ENCODE results near the gene ETV3.

The ETV3 gene

DNA sequence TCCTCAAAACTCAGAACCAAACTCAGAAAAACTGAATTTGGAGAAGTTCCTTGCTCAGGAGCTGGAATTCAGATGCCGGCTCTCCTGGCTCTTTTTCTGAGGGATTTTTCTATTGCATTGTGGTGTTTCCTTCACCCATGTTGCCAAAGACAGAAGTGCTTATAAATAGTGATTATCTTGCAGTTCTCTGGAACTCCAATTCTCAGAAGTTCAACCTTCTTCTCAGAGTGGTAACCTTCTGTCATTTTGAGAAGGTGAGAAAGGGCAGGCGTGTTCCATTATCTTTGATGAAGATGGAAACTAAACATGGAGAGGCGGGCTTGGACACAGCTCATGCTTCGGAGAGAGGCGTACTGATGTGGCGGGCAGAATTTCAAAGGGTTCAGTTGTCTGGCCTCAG is 12.4 kb upstream of the ETV3 start:
- H3K27ac ChIP-seq = no peak overlapping the region
- POLR2A ChIA-PET (ENCODE audit: low non-redundant PET) = no interaction called here
- no peak for DNase-seq (ENCODE audit: low spot score)
- TF ChIP-seq CTCF (conservative IDR thresholded peaks at IDR 0.05; ENCODE audit: low read depth) = no peak
- CTCF ChIA-PET = interaction anchor here (1.3 kb wide), 1 partner anchor 13 kb away, joined by 7 read pairs; no protein-coding TSS in a partner anchor

DNA sequence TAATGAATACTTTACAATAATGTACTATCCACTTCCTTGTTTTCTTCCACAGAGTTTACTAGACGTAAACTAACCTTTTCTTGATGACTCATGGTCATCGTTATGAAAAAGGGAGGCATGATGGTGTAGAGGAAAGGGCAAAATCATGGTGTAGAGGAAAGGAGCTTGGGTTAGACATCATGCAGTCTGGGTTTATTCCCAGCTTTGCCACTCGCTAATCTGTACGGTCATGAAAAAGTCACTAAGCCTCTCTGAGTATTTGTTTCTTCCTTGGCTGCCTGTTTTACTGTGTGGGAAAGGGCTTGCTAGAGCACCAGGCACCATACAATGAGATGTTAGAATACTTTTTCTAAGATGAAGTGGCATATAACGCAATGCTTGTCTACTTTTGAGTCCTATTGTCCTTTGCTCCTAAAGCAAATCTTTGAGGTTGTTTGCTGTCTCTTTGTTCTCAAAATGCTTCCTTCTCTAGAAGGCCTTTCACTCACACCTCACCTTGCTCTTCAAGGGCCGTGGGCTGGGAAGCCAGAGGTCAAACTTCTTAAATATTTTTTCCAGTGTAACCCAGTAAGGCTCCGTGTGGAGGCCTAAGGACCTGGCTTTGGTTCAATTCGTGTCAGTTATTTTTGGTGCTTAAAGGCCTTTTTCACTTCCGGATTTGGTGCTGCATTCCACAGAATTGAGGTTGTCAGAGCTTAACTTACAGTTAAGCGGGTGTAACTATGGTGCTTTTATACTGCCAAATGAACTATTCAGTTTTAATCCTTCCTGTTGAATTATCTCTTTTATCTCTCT is 9.9 kb upstream of the ETV3 start:
- H3K27ac ChIP-seq = no peak overlapping the region
- no peak for TF ChIP-seq CTCF (conservative IDR thresholded peaks at IDR 0.05; ENCODE audit: low read depth)
- POLR2A ChIA-PET (ENCODE audit: low non-redundant PET) = no interaction called here
- CTCF ChIA-PET = interaction anchor here (2.6 kb wide), 1 partner anchor 58 kb away, joined by 19 read pairs; no protein-coding TSS in a partner anchor
- no peak for DNase-seq (ENCODE audit: low spot score)

- no peak for DNase-seq (ENCODE audit: low spot score)
These were observed 8.8 kb upstream of the ETV3 start for GRCh38 chr1:157147037-157147436.

GRCh38 chr1:157146244-157146643 is 8.0 kb upstream of the ETV3 start:
- CTCF ChIA-PET = interaction anchor here (1.8 to 2.6 kb wide), 2 partner anchors 10 to 56 kb away, joined by 5 to 19 read pairs; no protein-coding TSS in a partner anchor
- no peak for TF ChIP-seq CTCF (conservative IDR thresholded peaks at IDR 0.05; ENCODE audit: low read depth)
- DNase-seq (ENCODE audit: low spot score) = no peak
- POLR2A ChIA-PET (ENCODE audit: low non-redundant PET) = no interaction called here
- H3K27ac ChIP-seq = no peak overlapping the region

More at GRCh38 chr1:157147037-157147436, 8.8 kb upstream of the ETV3 start:
- no peak for TF ChIP-seq CTCF (conservative IDR thresholded peaks at IDR 0.05; ENCODE audit: low read depth)
- POLR2A ChIA-PET (ENCODE audit: low non-redundant PET) = no interaction called here
- CTCF ChIA-PET = interaction anchor here (1.8 to 2.6 kb wide), 2 partner anchors 9 to 57 kb away, joined by 5 to 19 read pairs; no protein-coding TSS in a partner anchor
- H3K27ac ChIP-seq = no peak overlapping the region

- POLR2A ChIA-PET (ENCODE audit: low non-redundant PET) = no interaction called here
- CTCF ChIA-PET = no interaction called here
- H3K27ac ChIP-seq = no peak overlapping the region
These were observed 6.9 kb upstream of the ETV3 start for GRCh38 chr1:157145076-157145475.

GRCh38 chr1:157144509-157144908 is 6.3 kb upstream of the ETV3 start:
- ChIA-PET CTCF (no interaction called here), POLR2A (ENCODE audit: low non-redundant PET) (no interaction called here)
- no peak for TF ChIP-seq CTCF (conservative IDR thresholded peaks at IDR 0.05; ENCODE audit: low read depth)

More at GRCh38 chr1:157145076-157145475, 6.9 kb upstream of the ETV3 start:
- DNase-seq (ENCODE audit: low spot score) = no peak
- TF ChIP-seq CTCF (conservative IDR thresholded peaks at IDR 0.05; ENCODE audit: low read depth) = no peak

More at GRCh38 chr1:157144509-157144908, 6.3 kb upstream of the ETV3 start:
- peak overlapping the region; percentile 60 for H3K27ac ChIP-seq
- DNase-seq (ENCODE audit: low spot score) = no peak
